ENCODE data around the gene GATC. TPM values are rescaled to one million over a fixed set of nuclear protein-coding genes. Genes with fewer than 3 reads are reported as not detected.

GATC gene
- total RNA-seq, 1 donor from 2014 or later = 26.9 TPM

GRCh38 chr12:120498870-120499515, 52.7 kb downstream of the GATC start:
- no peak for DNase-seq

- DNase-seq = peak; percentile 52
These were observed 54.3 kb downstream of the GATC start for GRCh38 chr12:120500581-120500980.

DNA sequence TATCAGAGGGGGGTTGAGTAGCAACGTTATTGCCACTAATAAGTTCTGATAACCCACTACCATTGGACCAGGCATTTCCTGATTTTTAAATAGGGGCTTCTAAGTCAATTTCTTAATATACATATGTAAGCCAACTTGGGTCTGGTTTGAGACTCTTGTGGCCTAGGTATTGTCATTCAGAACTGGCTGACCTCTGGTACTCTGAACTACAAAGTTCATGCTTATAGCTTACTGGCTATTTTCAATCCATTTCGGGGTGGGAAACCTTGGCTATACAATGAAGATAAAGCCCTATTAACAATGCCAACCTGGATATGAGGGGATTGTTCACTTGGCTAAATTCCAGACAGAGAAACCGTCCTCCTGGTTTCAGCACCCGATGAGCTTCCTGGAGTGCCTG, 58.3 kb downstream of the GATC start:
- no peak for DNase-seq

DNA sequence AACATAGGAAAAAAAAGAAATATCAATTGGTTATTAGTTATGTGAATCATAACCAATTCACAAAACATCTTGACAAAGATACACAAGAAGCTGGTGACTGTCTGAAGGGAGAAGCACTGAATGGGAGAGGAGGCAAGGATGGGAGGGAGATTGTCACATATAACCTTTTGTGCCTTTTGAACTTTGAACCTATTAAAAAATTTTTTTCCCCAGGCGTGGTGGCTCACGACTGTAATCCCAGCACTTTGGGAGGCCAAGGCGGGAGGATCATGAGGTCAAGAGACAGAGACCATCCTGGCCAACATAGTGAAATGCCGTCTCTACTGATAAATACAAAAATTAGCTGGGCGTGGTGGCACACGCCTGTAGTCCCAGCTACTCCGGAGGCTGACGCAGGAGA, 62.3 kb downstream of the GATC start:
- DNase-seq = no peak

Other genes with a start within 250 kb of the GATC start
- 2,752 and 4,252 TPM in 2 replicates for gene RPLP0, start 245.3 kb upstream of the GATC start, total RNA-seq
- gene PXN, start 180.7 kb upstream of the GATC start, total RNA-seq = 69.8 and 141 TPM in 2 replicates
- under 0.01 TPM in 2 replicates for gene RNU4-2, start 154.5 kb upstream of the GATC start, total RNA-seq
- gene RNU4-1, start 153.2 kb upstream of the GATC start, total RNA-seq = under 0.01 TPM in 2 replicates
- gene SIRT4, start 144.1 kb upstream of the GATC start, total RNA-seq = 1.5 and 3.4 TPM in 2 replicates
- not detected in 2 replicates for gene PLA2G1B, start 118.7 kb upstream of the GATC start, total RNA-seq
- gene MSI1, start 77.3 kb upstream of the GATC start, total RNA-seq = not detected in 2 replicates
- 363 and 658 TPM in 2 replicates for gene COX6A1, start 8.3 kb upstream of the GATC start, total RNA-seq
- 35.6 and 40.0 TPM in 2 replicates for gene TRIAP1, start 60 bp upstream of the GATC start, total RNA-seq
- gene SRSF9, start 23.3 kb downstream of the GATC start, total RNA-seq = 205 and 208 TPM in 2 replicates
- 265 and 287 TPM in 2 replicates for gene DYNLL1, start 49.7 kb downstream of the GATC start, total RNA-seq
- gene COQ5, start 82.7 kb downstream of the GATC start, total RNA-seq = 30.3 and 34.9 TPM in 2 replicates
- gene RNF10, start 87.9 kb downstream of the GATC start, total RNA-seq = 118 and 308 TPM in 2 replicates
- 28.6 and 35.2 TPM in 2 replicates for gene POP5, start 135.0 kb downstream of the GATC start, total RNA-seq
- 0.17 TPM in 1 of 2 replicates, not detected in the other for gene CABP1, start 194.2 kb downstream of the GATC start, total RNA-seq
- gene MLEC, start 240.7 kb downstream of the GATC start, total RNA-seq = 46.5 and 75.1 TPM in 2 replicates

All from dermis blood vessel endothelial cell (primary cell).